SHP77 treated with DMSO at 0.1 percent for 48 hours (cell line): Measurements from ENCODE around the gene TUBB6.

Experiments used
- DNase-seq: peaks from one replicate; lab custom pipeline; 2025; lab: John Stamatoyannopoulos, UW

Gene TUBB6

DNA sequence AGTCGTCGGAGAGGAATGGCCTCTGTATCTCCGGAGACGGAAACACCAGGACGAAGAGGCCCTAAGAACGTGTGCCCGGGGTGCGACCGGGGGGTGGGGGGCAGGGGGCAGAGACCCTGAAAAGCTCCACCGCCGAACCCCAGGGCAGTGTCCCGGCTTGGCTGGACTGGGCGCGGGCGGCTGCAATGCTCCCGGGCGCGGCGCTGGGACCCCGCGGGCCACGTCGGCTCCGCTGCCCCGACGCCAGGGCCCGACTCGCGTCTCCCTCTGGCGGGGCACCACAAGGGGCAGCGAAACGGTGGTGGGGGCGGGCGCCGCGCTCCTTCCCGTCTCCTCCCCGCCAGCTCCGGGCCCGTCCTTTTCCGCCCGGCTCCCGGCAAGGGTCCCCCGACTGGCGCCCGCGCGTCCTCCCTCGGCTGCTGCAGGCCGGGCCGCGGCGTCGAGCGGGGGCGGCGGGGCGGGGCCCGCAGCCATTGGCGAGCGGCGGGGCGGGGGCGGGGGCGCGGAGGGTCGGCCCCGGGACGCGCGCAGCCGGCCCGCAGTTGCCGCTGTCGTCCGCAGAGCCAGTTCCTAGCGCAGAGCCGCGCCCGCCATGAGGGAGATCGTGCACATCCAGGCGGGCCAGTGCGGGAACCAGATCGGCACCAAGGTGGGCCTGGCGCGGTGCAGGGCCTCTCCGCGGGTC lies at the start of gene TUBB6:
Gene TUBB6, plus strand, starts transcription at position 541 of the 685 bp plus-strand sequence. Its CDS starts 52 bp downstream, at position 593.
- DNase-seq = no peak

DNA sequence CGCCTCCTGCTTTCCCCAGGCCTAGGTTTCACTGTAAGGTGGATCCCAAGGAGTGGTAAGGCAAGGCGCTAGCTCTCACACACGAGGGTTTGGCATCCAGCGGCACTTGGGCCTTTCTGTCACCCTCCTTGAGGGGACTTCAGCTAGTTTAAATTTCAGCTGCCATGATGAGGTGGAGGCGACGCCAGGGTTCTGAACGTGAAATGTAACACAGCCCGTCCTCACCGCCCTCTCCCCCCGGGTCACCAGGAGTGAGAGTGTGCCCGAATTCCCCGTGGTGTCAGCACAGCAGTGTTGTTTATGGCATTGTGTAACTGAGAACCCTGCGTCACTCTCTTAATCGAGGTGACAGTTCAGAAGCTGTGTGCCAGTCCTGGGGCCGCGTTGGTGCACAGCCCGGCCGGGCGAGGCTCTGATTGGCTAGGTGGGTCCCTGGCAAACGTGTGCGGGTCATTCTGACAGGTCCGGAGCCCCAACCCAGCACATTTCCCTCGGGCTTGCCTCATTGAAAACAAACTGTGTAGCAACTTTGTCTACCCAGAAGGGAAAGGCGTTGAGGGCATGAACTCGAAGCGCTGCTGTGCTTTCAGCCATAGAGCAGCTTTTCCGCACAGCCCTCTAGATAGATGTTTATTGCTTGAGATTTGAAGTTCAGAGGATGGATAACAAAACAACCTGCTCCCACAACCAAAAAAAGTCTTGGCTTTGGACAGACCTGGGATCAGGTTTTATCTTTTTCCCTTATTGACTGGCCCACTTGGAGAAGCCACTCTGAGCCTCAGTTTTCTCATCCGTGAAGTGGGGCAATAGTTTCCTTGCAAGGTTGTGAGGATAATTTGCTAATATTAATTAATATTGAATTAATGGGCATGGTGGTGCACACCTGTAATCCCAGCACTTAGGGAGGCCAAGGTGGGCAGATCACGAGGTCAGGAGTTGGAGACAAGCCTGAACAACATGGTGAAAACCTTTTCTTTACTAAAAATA lies 49.0 kb upstream of the TUBB6 start:
- no peak for DNase-seq

GRCh38 chr18:12262748-12263147 lies 45.3 kb upstream of the TUBB6 start:
- DNase-seq = no peak

DNA sequence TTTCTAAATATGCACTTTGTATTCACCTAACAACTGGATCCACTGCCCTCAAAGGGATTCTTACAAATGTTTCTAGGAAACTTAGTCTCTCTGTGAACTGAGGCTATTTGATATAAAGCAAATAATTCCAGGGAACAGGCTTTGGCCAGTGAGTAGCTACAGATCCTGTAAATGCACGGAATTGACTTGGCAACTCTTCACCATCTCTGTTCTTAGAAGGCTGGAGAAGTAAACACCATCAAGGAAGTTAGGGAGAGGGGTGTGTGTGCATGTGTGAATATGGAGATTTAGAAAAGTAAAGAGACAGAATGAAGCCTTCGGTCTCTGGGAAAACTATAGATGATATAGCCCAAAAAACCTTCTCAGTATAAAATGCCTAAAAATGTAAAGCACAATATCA lies 43.2 kb upstream of the TUBB6 start:
- no peak for DNase-seq

GRCh38 chr18:12271376-12272235 lies 36.4 kb upstream of the TUBB6 start:
- DNase-seq = peak; percentile 48

DNA sequence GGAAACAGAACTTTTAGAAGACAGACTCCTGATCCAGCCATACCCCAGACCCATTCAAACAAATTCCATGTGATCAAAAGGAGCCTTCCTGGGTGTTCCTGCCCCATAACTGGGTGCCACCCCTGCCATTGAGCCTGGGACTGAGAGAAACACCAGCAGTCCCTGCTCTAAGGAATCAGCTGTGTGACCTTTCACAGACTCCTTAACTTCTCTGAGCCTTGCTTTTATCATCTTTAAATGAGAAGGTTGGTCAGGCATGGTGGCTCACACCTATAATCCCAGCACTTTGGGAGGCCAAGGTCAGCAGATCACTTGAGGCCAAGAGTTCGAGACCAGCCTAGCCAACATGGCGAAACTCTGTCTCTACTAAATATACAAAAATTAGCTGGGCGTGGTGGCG lies 33.2 kb upstream of the TUBB6 start:
- no peak for DNase-seq

GRCh38 chr18:12276736-12277554 lies 31.1 kb upstream of the TUBB6 start:
- DNase-seq = no peak

- no peak for DNase-seq
Measured at GRCh38 chr18:12278215-12278671, 29.8 kb upstream of the TUBB6 start.

DNA sequence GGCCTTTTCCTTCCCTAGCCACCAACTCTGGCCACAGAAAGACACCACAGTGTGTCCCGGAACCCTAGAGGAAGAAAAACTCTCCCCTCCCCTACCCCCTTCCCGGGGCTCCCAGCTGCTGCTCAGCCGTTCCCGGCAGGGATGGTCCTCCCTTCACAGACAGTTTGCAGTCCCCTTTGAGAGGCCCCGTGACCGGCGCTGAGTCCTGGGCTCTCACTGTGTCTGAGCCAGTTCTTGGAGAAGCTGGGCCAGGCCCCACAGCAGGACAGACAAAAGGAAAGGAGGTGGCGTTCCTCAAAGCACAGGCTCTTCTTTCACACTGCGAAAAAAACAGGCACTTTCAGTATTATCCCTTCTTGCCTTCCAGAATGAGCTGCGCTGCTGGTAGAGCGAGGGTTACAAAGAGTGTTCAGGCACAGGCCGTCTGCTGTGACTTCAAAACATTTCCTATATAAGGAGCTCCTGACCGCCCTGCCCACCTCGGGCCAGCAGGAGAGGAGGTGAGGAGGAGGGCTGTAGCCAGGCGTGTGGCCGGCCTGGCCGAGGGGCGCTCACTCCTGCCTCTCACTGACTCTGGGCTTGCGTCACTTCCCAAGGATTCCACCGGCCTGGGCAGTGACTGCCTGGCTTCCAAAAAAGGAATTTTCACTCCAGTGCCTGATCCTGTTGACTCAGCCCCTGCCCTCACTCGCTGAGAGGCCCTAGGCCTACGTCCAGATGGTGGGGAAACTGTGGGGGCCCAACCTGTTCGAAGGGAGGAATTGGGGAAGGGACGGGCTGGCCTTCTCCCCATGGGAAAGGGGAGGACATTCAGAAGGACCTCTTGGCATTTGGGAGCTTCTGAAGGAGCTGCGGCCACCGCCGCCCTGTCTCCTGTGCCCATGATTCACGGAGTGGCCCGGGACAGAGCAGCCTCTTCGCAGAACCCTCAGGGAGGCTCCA lies 29.0 kb upstream of the TUBB6 start:
- no peak for DNase-seq

- no peak for DNase-seq
Measured at GRCh38 chr18:12279781-12280531, 28.1 kb upstream of the TUBB6 start.

GRCh38 chr18:12281861-12282260 lies 26.2 kb upstream of the TUBB6 start:
- no peak for DNase-seq

DNA sequence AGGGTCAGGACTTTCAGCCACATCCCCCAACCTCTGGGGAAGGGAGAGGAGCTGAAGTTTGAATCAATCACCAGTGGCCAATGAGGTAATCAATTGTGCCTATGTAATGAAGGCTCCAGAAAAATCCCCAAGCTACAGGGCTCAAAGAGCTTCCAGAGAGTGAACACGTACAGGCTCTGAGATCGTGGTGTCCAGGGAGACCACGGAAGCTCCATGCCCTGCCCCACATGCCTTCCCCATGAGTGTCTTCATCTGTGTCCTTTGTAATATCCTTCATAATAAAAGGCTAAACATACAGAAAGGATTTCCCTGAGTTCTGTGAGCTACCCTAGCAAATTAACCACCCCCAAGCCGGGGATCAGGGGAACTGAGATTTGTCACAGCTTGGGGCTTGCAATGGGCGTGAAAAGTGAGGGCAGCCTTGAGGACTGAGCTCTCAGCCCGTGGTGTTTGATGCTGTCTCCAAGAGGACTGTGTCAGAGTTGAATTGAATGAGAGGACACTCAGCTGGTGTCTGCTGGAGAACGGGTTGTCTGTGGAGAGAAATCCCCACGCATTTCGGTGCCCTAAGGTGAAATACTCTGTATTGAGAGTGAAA lies 25.5 kb upstream of the TUBB6 start:
- DNase-seq = no peak

GRCh38 chr18:12283256-12283655 lies 24.8 kb upstream of the TUBB6 start:
- no peak for DNase-seq

GRCh38 chr18:12283666-12284065 lies 24.4 kb upstream of the TUBB6 start:
- DNase-seq = no peak

DNA sequence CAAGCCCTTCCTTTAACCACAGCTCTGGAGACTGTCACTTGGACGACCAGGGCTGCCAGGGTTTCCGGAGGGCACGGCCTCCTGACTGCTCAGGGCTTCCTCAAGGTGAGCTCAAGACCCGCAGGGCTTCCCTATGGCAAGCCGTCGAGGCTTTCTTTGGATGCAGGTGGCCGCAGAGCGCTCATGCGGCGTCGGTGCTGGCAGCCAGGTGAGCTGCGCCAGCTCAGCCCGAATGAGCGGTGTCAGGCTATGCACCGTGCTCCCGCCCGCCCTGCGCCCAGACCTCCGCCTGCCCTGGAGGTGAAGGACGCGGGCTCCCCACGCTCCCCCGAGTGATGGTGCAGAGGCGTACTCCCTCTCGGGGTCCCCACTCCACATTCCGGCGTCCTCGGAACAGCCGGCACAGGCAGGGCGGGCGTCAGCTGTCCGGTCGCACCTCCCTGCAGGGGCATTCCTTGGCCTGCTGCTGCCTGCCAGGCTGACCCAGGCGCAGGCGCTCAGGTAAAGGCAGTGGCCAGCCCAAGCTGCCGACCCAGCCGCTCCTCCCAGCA lies 20.8 kb upstream of the TUBB6 start:
- no peak for DNase-seq

- no peak for DNase-seq
Measured at GRCh38 chr18:12287684-12288402, 20.2 kb upstream of the TUBB6 start.

- DNase-seq = no peak
Measured at GRCh38 chr18:12288403-12288755, 19.7 kb upstream of the TUBB6 start.

DNA sequence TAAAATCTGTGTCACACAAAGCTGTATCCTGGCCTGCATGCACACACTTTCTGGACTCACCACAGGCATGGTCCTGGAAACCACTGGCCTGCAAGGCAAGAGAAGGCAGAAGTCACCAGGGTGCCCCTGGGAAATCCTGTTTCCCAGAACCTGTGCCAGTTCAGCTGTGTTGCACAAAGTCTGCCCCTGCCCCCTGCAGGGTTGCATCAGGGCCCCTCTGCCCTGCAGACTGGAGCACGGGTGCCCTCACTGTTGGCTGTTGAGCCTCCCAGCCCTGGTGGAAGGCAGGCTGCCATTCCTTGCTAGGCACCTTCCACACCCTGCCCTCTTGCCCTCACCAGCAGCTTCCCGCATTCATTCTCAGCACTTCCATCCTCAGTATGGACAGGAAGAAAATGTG lies 18.0 kb upstream of the TUBB6 start:
- no peak for DNase-seq
